NCI-H1694 treated with DMSO at 0.1 percent for 48 hours (cell line): ENCODE data around the gene DPYSL4.
"Not testable (repeated sequence)": the region's sequence is repeated elsewhere in the genome, so short reads cannot be mapped to it uniquely, and the experiment has no call there.

ENCODE experiments used
- DNase-seq: peaks from one replicate; lab custom pipeline; 2025; lab: John Stamatoyannopoulos, UW

DPYSL4 gene

DNA sequence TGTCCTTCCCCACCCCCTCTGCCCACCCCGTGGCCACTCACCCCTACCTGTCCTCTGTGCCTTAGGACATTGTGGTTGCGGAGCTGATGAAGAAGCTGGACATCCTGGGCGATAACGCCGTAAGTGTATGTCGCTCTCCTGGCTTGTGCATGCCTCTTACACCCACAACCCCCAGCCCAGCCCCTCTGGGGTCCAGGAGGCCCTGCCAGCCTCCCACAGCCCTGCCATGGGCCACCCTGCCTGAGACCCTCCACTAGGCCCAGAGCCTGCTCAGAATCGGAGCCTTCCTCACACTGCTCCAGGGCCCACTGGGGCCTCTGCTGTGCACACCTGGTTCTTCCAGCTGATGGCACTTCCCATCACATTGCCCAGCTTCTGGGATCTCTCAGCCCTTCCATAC is 36.8 kb upstream of the DPYSL4 start:
- DNase-seq: no peak

DNA sequence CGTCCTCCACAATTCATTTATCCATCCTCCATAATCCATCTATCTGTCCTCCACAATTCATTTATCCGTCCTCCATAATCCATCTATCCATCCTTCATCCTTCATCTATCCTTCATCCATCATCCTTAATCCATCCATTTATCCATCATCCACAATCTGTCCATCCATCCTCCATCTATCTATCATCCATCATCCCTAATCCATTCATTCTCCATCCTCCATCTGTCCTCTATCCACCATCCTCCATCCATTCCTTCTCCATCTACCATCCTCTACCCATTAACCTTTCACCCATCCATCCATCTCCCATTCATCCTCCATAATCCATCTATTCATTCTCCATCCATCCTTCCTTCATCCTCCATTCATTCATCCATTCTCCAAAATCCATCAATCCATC is 36.0 kb upstream of the DPYSL4 start:
- no peak for DNase-seq

DNA sequence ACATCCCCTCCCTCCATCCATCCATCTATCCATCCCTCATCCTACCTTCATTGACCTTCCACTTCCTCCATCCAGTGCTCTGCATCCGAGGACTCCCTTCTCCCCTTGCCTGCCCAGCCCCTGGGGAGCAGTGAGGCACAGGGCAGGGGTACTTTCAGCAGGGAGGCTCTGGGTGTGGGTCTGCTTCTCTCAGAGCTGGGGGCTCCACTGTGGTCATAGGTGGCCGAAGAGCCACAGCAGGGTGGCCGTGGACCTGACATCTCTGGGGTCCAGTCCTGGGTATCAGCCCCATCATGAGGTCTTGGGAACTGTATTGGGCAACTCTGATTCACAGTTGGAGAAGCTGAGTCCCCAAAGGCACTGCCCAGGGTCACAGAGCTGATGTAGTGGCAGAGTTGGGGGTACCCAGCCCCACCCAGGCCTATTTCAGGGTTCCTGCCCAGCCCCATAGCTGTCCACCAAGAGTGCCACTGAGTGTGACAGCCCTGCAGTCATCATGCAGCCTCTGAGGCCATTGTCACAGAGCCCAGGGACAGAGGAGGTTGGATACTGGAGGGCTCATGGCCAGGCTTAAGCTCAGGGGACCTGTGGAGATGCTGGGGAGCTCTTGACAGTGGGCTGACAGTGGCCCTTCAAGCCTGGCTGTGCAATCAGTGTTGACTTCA is 35.3 kb upstream of the DPYSL4 start:
- no peak for DNase-seq

DNA sequence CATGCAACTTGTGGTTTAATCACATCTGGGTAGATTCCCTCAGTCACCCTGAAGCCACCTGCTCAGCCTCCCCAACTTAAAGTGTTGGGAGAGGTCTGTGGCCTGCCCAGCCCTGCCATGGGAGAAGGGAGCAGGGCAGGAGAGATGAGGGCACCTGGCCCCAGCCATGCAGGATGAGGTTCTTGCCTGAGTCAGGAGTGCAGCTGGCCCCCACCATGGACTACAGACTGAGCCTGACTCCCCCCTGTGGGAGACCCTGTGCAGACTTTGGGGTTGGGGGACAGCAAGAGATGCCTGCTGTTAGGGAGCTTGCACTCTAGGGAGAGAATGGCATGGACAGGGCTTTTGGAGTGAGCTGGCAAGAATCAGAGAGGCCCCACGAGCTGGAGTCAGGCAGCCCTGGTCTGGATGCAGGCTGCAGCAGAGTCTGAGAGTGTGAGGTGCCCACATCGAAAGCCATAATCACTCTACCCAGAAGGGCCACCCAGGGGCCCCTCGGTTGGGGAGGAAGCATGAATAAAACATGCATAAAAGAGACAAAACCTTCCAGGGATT is 34.7 kb upstream of the DPYSL4 start:
- DNase-seq: no peak

DNA sequence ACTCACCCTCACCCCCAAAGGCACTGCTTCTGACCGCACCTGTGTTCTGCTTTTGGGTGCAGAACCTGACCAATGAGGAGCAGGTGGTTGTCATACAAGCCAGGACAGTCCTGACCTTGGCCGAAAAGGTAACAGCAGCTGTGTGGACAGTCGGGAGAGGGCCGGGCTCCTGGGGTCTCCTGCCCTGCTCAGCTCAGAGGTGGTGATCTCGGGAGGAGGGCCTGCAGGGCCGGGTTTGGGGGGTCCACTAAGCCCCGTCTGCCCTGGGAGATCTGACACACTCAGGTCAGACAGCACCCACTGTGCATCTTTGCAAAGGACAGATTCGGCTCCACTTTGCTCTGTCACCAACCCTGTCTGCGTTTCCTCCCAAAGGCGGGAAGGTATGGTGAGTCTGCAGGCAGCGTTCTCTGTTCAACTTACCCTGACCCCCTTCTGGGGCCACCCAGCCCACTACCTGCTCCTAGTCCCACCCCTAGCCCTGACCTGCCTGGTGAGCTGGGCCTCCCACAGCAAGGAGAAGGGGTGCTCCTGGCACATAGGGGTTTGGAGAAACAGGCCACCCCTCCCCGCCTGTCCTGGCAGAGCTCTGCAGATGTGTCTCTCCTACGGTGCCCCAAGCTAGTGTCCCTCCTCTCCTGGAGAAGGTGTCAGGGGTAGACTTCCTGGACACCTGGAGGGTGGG is 33.7 kb upstream of the DPYSL4 start:
- no peak for DNase-seq

DNA sequence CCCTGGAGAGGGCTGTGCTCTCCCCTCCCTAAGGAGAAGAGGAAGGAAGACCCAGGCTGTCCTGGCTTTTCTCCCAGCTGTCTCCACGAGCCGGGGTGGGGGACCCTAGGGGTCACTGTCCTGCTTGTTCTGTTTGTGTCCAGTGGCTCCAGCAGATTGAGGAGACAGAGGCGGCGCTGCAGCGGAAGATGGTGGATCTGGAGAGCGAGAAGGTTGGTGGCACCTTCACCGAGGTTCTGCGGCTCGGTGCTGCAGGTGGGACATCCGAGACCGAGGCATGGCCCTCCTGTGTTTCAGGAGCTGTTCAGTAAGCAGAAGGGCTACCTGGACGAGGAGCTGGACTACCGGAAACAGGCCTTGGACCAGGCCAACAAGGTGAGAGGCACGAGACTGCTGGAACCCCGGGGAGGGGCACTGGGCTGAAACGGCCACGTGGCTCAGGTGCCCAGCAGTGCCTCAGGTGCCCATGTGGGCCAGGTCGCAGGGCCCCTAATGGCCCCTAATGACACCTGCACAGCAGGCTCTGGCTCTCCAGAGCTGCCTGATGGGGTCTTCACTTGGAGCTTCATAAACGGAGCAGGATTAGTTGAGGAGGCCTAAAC is 33.0 kb upstream of the DPYSL4 start:
- no peak for DNase-seq

DNA sequence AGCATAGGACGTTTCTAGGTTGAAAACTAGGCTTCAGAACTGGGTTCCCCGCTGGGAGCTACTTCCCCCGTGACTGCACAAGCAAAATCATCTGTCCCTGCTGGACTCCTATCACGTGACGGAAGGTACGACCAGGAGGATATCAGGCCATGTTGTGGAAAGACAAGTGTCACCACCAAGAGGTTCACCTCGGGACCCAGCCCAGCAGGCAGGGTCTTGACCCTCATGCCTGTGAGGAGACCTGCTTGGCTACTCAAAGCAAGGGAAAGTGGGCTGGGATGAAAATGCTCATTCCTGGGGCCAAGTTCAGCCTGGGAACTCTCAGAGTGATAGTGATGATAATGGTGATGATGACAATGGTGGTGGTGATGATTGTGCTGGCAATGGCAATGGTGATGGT is 32.3 kb upstream of the DPYSL4 start:
- no peak for DNase-seq

DNA sequence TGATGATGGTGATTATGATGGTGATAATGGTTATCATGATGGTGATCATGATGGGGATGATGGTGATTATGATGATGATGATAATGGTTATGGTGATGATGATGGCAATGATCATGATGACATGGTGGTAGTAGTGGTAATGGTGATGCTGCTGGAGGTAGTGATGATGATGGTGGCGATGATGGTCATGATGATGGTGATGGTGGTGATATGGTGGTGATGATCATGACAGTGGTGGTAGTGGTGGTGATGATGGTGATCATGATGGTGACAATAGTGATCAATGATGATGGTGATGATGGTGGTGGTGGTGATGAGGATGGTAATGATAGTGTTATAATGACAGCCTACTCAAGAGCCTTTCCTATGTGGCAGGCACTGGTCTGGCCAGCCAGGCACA is 31.8 kb upstream of the DPYSL4 start:
- DNase-seq: no peak

DNA sequence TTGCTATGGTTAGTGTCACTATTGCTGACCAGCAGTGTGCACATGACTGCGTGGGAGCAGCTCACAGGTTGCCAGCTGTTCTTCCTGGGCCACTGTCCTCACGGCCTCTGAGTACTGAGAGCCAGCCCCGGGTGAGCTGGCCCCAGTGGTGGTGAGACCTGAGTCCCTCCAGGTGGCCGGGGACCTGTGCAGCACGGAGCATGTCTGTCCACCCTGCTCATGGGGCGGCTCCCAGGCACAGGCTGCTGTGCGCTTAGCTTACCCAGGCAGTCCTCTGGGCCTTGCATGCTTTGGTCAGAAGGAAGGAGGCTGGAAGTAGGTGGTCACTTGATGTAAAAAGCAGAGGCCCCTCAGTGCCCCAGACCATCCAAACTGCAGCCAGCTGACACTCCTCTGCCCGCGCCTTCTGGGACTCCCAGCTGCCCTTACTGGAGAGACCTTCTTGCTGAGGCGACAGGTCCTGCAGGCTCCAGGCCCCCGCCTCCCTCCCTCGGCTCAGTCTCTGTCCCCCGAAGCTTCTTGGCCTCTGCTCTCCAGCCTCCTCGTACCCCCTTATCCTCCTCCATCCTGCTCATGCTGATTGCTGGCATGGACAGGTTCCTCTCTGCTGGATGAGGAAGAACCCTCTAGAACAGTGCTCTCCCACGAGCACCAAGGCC is 30.9 kb upstream of the DPYSL4 start:
- no peak for DNase-seq

DNA sequence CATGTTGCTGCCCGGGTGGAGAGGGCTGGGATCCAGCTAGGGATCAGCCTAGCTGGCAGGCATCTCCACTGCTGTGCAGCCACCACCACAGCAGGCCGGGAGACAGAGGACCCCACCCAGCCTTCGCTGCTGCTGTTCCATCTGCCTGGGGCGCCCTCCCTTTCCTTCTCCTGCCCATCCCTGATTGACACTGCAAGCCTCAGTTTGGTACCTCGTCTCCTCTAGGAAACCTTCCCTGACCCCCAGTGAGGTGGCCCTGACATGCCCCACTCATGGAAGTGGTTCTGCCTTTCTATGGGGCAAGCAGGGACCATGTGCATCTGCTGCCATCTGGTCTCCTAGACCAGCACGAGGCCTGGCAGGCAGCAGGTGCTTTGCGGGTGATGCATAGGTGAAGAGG is 30.4 kb upstream of the DPYSL4 start:
- no peak for DNase-seq

DNA sequence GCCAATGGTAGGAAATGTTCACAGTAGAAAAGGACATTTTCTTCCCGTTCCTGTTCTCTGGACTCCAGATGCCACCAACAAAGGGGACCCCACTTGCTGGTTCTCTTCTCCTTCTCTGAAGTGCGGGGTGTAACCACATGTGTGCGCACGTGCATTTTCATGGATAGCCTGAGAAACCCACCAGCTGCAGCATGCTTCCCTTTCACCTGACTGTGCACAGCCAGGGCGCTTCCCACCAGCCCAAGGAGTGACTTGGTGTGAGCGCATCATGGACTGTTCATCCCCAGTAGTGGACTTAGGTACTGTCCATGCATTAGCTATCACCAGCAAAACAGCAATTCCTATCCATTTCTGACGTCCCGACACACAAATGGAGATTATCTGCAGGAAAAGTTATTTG is 29.6 kb upstream of the DPYSL4 start:
- DNase-seq: no peak

DNA sequence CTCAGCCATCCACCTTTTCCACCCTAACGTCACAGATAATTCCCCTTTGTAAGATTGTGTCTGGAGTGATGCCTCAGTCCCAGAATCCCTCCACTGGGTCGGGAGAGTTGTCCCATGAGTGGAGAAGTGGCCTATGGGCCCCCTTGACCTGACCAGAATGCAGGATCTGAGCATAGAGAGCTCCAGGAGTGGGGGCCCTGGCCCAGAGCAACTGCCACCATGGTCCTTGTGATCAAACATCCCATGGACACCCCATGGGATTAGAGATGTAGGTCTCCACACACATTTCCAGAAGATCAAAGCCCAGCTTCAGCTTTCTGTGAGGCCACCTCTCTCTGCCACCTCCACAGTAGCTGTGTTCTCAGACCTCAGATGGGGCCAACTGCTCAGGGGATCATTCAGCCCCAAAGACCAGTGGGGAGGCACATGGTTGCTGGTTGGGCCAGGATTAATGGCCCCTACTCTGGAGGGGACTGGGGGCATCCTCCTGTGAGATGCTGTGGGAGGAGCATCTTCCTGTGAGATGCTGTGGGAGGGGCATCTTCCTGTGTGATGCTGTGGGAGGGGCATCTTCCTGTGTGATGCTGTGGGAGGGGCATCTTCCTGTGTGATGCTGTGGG is 28.5 kb upstream of the DPYSL4 start:
- DNase-seq: no peak

DNA sequence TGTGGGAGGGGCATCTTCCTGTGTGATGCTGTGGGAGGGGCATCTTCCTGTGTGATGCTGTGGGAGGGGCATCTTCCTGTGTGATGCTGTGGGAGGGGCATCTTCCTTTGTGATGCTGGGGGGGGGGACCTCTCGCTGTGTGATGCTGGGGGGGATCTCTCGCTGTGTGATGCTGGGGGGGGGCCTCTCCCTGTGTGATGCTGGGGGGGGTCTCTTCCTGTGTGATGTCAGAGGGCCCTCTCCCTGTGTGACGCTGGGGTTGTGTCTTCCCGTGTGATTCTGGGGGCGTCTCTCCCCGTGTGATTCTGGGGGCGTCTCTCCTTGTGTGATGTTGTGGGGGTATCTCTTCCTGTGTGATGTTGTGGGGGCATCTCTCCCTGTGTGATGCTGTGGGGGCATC is 27.9 kb upstream of the DPYSL4 start:
- no peak for DNase-seq

DNA sequence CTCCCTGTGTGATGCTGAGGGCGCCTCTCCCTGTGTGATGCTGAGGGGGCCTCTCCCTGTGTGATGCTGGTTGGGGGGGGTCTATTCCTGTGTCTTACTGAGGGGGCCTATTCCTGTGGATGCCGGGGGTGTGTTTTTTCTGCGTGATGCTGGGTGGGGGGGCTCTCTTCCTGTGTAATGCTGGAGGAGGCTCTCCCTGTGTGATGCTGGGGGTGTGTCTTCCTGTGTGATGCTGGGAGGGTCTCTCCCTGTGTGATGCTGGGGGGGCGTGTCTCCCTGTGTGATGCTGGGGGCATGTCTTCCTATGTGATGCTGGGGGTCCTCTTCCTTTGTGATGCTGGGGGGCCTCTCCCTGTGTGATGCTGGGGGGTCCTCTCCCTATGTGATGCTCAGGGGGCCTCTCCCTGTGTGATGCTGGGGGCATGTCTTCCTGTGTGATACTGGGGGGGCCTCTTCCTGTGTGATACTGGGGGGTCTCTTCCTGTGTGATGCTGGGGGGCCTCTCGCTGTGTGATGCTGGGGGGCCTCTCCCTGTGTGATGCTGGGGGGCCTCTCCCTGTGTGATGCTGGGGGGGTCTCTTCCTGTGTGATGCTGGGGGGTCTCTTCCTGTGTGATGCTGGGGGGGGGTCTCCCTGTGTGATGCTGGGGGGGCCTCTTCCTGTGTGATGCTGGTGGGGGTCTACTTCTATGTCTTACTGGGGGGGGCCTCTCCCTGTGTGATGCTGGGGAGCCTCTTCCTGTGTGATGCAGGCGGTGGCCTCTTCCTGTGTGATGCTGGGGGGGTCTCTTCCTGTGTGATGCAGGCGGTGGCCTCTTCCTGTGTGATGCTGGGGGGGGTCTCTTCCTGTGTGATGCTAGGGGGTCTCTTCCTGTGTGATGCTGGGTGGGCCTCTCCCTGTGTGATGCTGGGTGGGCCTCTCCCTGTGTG is 27.2 kb upstream of the DPYSL4 start:
- DNase-seq: not testable (repeated sequence)

DNA sequence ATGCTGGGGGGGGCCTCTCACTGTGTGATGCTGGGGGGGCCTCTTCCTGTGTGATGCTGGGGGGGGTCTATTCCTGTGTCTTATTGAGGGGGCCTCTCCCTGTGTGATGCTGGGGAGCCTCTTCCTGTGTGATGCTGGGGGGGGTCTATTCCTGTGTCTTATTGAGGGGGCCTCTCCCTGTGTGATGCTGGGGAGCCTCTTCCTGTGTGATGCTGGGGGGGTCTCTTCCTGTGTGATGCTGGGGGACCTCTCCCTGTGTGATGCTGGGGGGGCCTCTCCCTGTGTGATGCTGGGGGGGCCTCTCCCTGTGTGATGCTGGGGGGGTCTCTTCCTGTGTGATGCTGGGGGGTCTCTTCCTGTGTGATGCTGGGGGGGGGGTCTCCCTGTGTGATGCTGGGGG is 26.5 kb upstream of the DPYSL4 start:
- DNase-seq: not testable (repeated sequence)

DNA sequence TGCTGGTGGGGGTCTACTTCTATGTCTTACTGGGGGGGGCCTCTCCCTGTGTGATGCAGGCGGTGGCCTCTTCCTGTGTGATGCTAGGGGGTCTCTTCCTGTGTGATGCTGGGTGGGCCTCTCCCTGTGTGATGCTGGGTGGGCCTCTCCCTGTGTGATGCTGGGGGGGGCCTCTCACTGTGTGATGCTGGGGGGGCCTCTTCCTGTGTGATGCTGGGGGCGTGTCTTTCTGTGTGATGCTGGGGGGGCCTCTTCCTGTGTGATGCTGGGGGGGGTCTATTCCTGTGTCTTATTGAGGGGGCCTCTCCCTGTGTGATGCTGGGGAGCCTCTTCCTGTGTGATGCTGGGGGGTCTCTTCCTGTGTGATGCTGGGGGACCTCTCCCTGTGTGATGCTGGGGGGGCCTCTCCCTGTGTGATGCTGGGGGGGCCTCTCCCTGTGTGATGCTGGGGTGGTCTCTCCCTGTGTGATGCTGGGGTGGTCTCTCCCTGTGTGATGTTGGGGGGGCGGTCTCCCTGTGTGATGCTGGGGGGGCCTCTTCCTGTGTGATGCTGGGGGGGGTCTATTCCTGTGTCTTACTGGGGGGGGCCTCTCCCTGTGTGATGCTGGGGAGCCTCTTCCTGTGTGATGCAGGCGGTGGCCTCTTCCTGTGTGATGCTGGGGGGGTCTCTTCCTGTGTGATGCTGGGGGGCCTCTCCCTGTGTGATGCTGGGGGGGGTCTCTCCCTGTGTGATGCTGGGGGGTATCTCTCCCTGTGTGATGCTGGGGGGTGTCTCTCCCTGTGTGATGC is 25.7 kb upstream of the DPYSL4 start:
- DNase-seq: not testable (repeated sequence)

DNA sequence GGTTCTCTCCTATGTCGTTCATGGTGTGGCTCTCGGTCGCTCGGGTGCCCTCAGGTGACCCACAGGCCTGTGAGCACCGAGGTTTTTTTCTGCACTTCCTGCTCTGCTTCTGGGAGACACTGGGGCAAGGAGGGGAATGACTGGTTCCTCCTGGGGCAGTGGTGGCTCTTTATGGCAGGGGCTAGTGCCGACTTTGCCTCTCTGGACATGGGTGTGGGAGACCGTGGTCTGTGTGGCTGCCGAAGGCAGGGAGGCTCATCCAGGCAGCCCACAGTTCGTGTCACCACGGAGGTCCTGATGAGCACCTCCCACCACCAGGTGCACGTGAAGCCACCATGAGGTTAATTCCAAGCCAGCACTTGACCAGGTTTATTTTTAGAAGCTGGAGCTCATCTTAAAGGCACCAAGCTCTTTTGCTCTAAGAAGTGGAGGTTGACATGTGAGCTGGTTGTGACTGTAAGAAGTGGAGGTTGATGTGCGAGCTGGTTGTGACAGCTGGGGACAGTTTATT is 24.7 kb upstream of the DPYSL4 start:
- DNase-seq: no peak

DNA sequence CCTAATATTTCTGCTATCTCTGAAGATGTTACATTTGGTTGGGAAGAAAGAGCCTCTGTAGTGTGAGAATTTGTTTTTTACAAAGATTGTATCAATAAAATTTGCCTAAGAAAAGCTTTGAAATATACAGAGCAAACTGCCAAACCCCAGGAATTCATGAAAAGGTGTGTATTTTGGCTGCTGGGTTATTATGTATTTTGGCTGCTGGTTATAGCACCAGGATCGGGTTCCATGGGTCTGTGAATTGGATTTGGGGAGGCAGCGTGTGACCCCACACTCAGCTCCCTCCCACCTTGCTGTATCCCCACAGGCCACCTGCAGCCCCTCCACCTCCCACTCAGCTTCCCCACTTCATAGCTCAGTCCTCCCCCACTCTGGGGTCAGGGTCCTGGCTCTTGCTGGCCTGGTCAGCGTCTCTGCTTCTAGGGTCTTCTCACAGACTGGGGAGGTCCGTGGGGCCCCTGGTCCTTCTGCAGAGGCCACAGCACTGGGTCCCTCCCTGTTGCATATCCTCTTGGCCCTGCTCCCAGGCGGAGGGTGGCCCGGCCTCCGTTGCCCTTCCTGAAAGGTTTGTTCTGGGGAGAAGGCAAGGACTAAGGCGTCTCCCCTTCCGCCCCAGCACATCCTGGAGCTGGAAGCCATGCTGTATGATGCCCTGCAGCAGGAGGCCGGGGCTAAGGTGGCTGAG is 24.0 kb upstream of the DPYSL4 start:
- no peak for DNase-seq

DNA sequence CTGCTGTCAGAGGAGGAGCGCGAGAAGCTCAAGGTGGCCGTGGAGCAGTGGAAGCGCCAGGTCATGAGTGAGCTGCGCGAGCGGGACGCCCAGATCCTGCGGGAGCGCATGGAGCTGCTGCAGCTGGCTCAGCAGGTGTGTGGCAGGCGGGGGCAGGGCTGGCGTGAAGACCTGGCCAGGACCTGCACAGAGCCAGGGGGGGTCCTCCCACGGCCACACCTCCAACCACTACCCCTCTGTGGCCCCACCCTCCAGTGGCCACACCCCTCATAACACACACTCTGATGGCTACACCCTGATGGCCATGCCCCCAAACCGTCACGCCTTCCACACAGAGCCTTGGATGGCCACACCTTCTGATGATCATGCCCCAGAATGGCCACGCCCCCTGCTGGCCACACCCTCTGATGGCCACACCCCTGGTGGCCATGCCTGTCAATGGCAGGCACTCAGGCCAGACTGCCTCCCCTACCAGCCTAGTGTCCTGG is 23.4 kb upstream of the DPYSL4 start:
- no peak for DNase-seq
